GM19324 (cell line): Measurements from ENCODE around the gene EPSTI1.
A peak's percentile ranks its signal among the peaks of the same experiment; 100 is the strongest.

Source experiments
- ATAC-seq: cut with Tn5 transposase; IDR thresholded peaks from one replicate; pipeline ENCODE4 v1.9.1; 2021; ENCODE audit warnings: mild to moderate bottlenecking, moderate library complexity; ENCODE audit not compliant: unreplicated experiment, low FRiP score

The EPSTI1 gene

DNA sequence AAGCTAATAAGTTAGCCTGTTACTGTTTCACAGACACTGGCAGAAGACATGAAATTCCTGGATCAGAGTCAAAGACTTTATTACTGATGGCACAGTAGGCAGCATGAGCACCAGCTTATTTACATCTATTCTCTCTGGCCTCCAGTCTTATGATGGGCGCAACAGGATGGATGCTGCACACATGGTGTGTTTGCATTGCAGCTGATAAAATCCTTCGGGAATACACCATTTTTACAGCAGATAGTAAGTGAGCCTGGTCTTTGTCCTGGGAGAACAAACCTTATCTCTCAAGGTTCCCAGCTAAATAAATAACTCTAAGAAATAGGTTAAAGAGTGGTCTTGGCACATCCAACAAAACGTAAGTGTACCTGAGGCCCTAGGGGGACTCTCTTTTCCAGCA lies 16.0 kb downstream of the EPSTI1 start:
- no peak for ATAC-seq

DNA sequence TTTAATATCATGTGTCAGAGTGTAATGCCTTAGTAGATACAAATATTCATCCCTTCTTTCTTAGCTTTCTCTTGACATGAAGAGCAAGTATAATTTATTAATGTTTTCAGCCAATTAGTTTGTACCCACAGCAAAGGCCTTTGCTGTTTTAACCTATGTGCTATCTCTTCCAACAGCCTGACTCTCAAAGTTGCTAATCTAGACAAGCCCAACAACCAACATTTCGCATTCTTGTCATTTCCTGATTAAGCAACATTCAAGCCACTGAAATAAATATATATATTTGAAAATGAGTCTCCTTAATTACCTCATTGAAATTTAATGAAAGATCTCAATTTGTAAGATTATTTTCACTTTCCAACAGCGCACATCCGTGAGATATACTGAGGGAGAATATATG lies 18.5 kb downstream of the EPSTI1 start:
- ATAC-seq: no peak

- ATAC-seq: peak; percentile 37
Observed at GRCh38 chr13:42971691-42972347, 20.2 kb downstream of the EPSTI1 start.

GRCh38 chr13:42970824-42971690 lies 21.0 kb downstream of the EPSTI1 start:
- peak; percentile 4 for ATAC-seq

- no peak for ATAC-seq
Observed at GRCh38 chr13:42969565-42970172, 22.4 kb downstream of the EPSTI1 start.

DNA sequence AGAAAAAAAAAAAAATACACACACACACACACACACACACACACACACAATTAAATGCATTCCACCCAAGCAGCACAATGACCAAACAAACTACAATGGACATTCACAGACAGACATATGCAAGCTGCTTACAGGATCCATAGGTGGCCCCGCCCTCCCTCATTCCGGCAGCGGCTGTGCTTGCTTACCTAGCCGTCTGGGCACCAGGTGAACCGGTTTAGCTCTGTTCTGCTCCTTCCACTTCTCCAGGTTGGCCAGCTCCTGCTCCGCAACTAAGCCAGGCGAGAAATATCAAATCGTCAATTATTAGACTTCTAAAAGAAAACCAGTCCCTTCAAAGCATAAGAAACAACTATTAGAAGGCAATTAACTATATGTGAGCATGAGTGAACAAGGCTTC lies 23.1 kb downstream of the EPSTI1 start:
- ATAC-seq: no peak

GRCh38 chr13:42967660-42968059 lies 24.4 kb downstream of the EPSTI1 start:
- ATAC-seq: no peak

DNA sequence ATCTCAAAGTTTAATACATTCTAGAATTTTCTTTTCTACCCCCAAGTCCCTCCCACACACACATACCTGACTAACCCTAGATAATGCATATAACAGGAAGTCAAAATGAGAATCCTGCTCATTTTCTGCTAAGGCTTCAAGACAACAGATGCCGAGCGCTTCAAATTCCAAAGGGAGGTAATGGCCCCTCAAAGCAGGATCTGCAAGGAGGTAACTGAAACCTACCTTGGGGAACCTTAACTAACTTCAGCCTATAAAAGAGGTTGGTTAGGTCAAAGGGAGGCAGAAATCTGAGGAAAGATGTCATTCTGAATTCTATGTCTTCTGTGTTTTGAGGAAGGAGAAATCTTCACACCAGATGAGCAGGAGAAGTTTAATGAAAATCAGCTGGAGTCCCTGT lies 26.8 kb downstream of the EPSTI1 start:
- ATAC-seq: no peak

DNA sequence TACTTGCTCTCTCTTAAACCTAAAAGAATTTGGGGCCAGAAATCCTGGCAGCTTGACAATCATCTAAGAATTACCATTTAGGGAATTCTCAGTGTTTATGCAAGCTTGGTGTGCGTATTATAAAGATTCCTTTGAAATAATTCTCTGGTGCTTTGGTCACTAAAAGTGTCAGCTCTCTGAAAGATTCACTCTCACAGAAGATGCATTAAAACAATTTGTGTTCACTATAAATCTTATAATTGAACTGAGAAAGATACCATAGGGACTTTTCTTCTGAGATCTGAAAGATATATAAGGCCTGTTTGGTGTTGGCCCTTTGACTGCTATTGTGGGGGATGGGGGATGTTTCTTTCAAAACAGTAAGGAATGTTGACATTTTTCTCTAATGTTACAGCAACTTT lies 27.3 kb downstream of the EPSTI1 start:
- ATAC-seq: no peak

GRCh38 chr13:42959615-42960014 lies 32.4 kb downstream of the EPSTI1 start:
- no peak for ATAC-seq

DNA sequence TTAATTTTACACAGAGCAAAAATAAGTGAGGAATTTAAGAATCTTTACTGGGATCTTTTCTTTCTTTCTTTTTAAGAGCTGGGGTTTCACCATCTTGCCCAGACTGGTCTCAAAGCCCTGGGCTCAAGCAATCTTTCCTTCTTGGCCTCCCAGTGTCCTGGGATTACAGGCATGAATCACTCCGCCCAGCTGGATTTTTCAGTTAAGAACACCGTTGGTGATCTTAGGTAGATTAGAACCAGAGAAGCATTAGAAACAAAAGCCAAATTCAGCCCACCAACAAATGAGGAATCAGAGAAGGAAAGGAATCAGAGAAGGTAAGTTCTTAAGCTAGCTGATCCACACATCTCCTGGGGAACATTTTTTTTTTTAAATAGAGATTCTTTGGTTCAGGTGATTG lies 34.2 kb downstream of the EPSTI1 start:
- no peak for ATAC-seq

DNA sequence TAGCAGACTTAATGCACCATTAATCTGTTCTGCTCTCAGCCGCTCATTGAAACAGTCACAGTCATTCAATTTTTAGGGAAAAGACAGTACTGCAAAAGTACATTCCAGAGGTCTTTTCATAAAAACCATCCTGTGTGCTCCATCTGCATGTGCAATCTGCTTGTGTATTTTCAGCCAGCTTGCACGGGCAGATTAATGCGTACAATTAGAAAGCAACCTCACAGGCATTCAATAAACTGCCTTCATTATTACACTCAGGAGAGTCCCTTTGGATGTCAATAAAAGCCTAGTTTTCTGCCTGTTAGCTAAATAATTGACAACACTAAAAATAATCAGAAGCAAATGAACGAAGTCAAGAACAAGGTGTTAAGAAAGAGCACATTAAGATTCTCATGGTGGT lies 41.9 kb downstream of the EPSTI1 start:
- ATAC-seq: no peak

DNA sequence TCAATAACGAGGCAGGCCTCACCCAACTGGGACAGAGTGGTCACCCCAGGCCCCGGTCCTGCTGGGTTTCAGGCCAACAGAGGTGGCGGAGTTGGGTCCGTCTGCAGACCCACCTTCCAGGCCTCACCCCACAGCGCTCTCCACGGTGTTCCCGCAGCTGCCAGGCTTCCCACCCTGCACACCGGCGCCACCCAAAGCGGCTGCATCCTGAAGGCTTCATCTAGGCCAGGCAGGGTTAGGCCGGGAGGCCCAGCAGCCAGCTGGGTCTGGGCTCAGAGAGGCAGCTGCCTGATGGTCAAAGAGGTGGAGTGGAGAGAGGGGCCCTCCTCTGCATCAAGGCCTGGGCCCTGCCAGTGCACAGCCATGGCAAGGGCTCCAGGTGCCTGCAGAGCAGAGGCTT lies 44.1 kb downstream of the EPSTI1 start:
- no peak for ATAC-seq

DNA sequence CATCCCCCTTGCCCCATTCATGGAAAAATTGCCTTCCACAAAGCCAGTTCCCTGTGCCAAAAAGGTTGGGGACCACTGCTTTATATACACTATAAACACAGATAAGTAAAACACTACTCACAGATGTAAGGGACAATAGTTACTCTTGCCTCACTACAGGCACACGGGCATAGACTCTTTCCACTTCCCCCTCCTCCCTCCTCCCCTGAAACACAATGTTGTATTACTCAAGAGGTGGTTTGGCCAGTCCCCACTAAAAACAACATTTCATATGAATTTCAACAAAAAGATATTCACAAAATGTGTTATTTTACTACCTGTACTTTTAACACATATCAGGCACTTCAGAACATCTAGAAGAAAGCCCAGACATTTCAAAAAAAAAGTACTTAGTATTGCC lies 45.1 kb downstream of the EPSTI1 start:
- ATAC-seq: no peak

- no peak for ATAC-seq
Observed at GRCh38 chr13:42929886-42930535, 62.0 kb downstream of the EPSTI1 start.

GRCh38 chr13:42926555-42926954 lies 65.5 kb downstream of the EPSTI1 start:
- no peak for ATAC-seq

GRCh38 chr13:42926043-42926442 lies 66.0 kb downstream of the EPSTI1 start:
- ATAC-seq: no peak

GRCh38 chr13:42925626-42926025 lies 66.4 kb downstream of the EPSTI1 start:
- ATAC-seq: no peak

DNA sequence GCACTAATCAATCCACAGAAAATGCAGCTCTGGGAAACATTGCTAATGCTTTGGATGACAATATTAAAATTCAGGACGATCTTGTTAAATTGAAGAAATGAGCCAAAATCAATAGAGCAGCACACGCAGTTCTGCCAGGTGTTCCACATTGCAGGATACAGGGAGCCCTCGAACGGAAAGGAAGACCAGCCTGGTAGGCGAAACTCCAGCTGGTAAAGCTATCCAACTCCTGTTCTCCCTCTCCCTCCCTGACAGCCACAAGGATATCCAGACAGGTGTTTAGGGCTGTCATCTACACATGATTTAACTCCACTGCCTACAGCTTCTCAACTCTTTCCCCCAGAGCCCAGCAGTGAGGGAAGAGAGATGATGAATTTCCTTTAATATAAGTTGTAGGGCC lies 67.7 kb downstream of the EPSTI1 start:
- no peak for ATAC-seq

DNA sequence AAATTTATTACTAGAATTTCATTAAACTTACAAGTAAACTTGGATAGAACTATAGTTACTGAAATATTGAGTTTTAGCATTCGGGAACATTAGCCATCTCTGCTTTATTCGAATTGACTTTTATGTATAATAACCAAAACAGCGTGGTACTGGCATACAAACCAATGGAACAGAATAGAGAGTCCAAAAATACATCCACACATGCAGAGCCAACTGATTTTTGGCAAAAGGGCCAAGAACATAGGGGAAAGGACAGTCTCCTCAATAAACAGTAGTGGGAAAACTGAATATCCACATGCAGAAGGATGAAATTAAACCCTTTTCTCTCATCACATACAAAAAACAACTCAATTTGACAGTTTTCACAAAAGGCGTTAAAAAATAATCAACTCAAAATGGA lies 84.3 kb downstream of the EPSTI1 start:
- no peak for ATAC-seq

- no peak for ATAC-seq
Observed at GRCh38 chr13:42906257-42906656, 85.8 kb downstream of the EPSTI1 start.
